NCI-H82 treated with DMSO at 0.1 percent for 48 hours (cell line): ENCODE results near the gene CMYA5.

Experiments
- DNase-seq: peaks from one replicate; lab custom pipeline; 2025; ENCODE audit not compliant: unreplicated experiment; lab: John Stamatoyannopoulos, UW

CMYA5 gene

DNA sequence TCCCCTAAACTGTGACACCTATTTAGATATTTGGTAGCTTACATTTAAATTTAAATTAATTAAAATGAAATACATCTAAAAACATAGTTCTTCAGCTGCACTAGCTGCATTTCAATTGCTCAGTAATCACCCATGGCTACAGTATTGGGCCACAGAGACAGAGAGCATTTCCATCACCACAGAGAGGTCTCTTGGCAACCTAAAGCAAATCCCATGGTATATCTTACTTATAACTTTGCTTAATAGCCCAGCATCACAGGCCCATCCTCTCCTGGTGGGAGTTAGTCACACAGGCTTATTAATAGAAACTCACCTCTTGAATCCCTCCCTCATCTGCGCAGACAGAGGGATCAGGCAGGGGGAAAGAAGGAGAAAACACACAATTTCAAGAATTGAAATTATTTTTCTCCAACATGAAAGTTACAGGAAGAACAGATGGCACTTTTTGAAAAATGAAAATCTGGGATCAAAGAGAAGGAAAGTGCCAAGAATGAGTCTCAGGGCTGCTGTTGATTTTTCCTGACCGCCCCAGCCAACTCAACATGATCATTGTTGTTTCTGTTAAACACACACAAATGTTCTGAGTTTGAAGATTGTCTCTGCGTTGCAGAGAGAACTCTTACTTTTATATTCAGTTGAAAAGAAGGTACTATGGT, 144.6 kb downstream of the CMYA5 start:
- no peak for DNase-seq

DNA sequence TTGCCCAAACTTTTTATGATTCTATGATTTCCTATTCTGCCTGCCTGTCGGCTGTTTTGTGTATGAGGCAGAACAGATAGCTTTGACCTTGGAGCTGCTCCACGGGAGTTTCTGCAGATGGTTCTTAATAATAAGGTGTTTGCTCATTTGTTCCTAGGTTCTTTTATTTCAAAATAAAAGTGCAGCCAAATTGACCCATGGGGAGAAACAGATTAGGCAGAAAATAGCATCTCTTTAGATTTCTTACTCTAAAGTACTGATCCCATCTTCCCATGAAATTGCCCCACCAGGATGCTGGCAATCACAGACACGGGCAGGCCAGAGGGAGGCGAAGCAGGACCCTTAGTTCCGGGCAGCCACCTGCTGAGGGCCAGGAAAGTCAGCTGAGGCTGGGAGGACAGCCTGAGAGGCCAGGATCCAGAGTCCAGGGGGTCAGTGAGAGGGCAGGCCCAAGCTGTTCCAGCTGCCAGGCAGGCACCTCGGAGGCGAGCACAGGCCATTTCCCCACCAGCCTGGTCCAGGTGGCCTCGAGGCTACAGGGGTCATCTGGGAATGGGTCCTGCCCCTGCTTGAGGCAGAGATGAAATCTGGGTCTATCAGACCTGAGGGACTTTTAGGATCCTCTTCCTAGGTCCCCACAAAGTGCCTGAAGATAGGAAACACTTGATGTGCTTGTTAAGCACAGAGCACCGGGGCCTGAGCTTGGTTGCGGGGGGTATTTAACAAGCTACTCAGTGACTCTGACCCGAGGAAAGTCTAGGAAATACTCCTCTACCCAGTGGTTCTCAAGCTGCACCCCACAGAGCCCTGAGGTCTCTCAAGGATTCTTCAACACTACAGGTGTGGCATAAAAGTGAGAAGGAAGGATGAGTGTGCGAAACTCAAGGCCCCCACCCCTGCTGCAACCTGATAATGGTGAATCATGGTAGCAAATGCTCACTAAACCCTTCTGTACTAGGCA, 145.4 kb downstream of the CMYA5 start:
- DNase-seq: no peak

DNA sequence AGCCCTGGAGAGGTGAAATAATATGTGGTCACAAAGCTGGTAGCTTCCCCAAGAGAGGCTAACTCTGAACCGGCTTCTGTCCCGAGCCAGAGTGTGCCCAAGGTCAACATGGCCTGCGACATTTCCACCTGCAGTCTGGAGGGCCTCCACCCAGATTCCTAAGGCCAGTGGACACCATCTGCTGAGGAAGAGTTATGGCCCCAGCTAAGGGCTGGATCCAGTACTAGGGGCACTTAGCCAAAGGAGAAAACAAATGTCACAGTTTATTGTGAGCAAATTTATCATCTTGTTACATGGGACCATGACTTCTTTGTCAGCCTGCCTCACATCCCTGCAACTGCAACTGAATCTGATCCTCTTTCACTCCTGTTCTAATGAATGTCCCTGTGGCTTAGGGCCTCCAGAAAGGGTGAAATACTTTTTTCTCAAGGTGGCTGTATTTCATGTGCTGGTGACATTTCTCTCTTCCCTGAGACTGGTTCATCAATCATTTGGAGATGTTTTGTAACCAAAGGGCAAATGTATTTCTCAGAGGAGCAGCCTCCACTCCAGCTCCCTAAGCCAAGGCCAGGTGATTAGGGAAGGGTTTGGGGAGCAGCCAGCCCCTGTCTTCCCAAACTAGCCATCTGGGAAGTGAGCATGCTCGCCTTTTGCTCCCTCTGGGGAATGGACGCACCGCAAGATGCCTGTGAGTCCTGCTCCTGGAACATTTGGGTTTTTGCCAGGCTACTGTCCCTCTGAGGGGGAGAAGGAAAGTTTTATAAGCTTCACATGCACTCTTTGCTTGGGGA, 148.3 kb downstream of the CMYA5 start:
- no peak for DNase-seq

DNA sequence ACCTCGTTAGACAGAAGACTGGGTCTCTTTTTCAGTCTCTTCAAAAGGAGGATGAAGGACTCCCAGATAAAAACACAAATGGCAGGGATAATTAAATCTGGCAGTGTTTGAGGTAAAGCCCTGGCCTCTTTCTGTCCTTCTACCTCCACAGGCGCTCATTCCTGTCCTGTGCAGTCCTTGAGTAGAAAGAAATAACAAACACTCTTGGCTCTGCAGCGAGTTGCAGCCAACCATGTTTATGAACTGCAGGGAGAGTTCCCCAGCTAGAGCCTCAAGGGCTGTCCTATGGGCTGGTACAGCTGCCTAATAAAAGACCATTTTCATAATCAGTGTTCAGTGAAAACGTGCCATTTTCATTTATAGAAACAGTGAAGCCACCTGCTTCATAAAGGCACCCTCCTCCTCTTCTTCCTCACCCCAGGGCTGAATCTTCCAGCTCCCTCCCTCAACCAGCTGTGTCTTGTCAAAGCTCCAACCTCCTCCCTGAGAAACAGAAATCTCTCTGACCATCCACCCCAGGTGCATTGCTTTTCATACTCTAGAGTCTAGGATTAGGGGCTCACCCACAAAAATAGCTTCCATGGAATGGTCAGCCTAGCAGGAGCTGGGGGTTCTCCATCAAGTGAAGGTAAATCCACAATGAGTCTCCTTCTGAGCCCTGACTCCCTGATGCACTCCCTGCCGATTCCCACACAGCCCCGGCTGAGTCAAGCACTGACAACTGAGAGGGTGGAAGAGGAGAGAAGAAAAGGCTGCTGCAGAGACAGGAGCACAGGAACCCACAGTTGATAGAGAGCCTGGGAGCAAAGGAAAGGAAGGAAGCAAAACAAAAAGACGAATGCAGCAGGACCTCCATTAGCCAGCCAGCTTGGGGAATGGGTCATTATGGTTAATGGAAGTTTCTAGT, 150.7 kb downstream of the CMYA5 start:
- no peak for DNase-seq

DNA sequence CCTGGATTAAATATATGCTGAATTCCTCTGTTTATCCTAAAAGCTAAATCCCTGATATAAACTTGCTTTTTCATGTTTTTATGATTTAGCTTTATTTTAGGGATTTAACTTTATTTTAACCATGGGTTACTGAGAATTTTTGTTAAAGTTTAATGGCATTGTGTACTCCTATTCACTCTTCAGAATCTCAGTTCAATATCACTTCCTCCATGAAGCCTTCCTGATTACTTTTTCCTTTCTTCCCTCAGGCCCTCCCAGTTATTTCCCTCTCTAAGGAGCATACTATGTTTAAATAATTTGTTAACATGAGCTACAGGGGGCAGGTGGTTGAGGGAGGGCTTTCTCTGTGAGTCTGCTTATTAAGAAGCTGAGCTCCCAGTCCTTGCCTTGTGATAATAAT, 151.5 kb downstream of the CMYA5 start:
- no peak for DNase-seq

DNA sequence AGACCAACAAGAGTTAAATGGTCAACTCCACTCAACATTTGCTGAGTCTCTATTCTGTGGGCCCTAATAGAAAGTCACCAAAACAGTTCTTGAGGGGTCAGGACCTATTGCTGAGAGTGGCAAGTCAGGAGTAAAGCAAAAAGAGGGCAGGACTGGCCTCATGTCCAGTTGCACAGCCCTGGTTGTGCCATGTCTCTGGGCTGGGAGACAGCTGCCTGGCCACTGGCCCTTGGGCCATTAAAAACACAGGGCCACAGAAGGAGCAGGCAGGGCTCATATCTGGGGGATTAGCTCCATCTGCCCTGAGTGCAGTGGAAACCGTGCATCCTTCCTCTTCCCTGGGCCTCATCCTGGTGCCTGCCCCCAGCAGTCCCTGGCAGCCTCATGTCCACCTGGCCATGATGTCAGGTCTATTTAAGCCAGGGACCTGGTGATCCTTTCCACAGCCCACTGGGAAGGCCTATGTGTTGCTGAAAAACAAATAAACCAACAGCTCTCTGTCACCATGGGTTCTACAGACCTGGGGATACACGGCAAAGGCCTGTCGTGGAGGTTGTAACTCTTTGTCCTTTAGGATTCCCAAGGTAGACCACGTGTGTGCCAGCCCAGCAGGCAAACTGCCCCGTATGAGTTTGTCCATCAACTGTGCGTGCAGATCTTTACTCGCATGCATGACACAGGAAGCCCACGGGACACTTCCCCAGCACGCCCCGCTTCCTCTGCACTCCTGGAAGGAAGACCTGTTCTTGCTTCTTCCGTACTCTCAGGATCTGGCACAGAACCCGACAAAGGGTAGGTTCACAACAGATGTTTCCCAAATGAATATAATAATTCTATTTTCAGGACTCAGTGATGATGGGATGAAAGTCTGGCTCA, 152.6 kb downstream of the CMYA5 start:
- no peak for DNase-seq

DNA sequence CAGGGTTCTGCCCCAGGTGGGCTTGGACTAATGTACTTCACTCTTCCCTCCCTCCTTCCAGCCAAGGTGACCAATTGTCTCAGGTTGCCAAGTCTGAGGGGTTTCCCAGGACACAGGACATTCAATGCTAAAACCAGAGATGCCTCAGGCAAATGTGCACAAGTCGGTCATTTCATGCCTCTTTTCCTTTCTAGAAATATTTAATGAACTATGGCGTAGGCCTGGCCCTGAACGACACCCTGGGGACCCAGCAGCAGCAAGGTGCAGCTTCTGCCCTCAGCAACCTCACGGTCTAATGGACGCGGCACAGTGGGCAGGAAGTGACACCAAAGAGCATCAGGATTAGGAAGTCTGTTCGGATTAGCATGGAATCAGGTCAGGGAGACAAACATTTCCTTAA, 153.4 kb downstream of the CMYA5 start:
- DNase-seq: no peak

DNA sequence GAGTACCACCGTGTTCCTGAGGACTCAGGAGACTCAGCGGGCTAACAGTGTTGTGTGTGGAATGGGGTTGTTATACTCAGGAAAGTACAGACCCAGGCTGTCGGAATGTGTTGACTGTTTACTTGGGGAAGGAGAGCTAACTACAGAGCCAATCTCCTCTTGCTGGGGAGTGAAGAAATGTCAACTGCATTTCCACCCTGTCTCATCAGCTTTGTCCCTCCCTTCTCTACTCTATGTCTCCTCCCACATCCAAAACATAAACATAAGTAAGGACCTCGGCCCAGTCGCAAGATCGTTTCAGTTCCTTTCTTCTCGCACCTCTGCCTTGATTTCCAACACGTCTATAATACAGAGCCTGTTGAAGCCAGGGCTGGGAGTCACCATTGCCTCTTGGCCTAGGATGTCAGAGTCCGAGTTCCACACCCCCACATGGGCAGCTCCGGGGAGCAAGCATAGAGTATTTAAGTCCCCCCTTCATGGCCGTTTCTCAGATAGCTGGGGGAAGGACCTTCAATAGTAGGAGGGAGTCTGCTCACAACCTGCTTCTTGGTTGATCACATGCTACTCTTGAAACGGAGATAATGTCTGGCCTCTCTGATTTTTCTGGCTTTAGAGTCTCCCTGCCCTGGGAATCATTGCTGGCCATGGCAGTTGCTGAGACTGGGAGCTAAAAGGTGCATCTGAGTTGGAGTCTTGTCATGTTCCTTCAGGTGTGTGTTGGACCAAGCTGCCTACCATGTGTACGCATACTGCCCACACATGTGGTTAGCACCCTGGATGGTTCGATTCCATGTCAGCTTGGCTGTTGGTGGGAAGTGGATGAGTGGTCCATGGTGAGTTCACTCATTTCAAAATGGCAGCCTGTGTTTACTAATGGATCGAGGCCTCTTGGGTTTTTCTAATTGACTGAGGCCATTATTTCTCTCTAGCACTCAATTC, 154.1 kb downstream of the CMYA5 start:
- DNase-seq: no peak

DNA sequence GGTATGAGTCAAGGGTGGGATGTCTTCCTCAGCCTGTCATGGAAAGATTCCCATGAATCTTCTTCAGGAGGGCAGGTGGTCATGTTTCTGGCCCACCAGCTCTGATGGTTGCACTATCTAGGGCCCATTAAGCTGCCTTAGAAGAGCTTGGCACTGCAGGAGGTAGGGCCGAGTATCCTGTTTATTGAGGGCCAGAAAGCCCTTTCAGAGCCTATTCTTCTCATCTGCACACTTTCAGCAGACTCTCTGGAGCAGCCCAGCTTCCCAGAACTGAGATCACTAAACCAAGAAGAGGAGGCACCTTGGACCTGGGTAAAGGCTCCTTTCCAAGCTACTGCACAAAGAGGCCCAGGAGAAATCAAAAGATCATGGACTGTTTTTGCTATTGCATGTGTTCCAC, 154.9 kb downstream of the CMYA5 start:
- DNase-seq: no peak

DNA sequence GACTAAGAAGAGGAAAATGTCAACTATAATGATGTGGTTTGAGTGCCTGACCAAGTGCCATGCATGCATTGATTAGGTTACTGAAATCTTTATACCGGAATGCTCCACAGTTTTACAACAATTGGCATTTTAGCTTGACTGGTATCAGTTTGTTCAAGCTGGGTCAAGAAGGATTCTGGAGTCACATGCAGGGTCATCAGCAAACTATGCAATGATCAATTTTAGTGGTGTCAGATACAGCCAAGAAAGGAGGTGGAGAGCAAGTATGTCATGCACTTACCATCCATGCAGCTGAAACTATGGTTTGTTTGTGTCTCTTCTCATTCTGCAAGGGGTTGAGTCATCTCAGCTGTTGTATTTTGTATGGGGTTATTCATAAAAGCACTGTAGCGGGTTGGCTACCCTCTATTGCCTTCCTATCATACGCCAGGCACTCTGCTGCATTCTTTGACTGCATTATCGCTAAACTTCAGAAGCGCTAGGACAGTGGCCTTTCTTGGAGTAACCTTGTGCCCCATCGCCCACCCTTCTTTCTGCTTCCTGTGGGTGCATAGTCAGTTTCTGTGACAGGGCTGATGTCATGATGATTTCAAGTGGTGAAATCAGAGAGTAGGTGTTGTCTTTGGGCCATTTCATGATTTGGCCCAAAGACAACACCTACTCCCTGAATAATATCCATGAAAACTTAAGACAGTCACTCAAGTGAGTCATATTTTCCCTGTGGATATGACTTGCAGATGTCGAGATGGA, 156.0 kb downstream of the CMYA5 start:
- DNase-seq: no peak

DNA sequence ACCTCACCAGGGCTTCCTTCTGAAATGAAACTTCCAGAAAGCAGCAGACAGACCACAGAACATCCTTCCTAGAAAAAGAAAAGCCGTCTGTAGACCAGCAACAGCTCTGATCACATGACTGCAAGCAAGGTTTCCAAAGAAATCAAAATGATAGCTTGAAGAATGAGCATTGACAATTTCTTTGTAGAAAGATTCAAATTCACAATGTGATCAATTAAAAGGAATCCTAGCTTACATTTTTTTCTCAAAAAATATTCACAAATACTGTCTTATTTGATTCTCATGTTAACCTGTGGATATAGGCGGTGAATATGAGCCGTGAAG, 156.5 kb downstream of the CMYA5 start:
- DNase-seq: no peak

DNA sequence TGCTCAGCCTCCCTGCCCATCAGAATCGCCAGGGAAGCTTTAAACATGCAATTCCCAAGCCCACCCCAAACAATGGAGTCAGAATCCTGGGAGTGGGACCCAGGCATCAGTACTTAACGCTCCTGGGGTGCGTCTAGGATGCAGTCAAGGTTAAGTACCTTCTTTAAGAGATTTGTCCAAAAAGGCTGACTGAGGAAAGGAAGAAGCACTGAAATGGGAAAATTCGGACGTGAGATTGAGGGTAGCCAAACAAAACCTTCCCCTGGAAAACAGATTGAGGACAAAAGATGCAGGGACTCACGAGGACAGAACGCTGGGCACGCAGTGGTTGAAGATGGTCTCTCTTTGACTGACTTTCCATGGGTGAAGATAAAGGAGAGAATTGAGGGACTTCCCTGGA, 157.9 kb downstream of the CMYA5 start:
- DNase-seq: no peak

DNA sequence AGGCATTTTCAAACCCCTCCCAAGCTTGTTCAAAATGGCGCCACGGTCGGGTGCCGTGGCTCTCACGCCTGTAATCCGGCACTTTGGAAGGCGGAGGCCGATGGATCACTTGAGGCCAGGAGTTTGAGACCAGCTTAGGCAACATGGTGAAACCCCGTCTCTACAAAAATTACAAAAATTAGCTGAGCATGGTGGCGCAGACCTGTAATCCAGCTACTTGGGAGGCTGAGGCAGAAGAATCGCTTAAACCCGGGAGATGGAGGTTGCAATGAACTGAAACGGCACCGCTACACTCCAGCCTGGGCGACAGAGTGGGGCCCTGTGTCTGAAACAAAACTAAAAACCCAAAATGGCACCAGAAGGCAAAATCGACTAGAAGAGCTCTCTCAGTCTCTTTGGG, 159.4 kb downstream of the CMYA5 start:
- DNase-seq: no peak
